HCT116 (cell line): ENCODE results near the gene SH3TC1. TPM values are rescaled to one million over a fixed set of nuclear protein-coding genes. Genes with fewer than 3 reads are reported as not detected.

Source experiments
- ATAC-seq: fragments of 200-7000 bp; cut with Tn5 transposase; 2 replicates; pipeline ENCODE4 v1.9.1; 2020; ENCODE audit warnings: mild to moderate bottlenecking, moderate library complexity
- BruUV-seq: library from RNA; stranded (reverse); fragments of 400-500 nt; replicated peaks from 2 replicates; lab custom pipeline; 2021; lab: Mats Ljungman, UMichigan
- CTCF ChIA-PET: fragments of 300-600 bp; sonication (Branson Sonifier 250); formaldehyde crosslinking; loops from one replicate; lab custom pipeline; 2021; ENCODE audit warnings: antibody characterized with exemption; lab: Charles Lee
- POLR2A ChIA-PET: fragments of 300-600, 350-600 bp; sonication (Branson Sonifier 250); formaldehyde crosslinking; loops from one replicate; lab custom pipeline; 2021; ENCODE audit warnings: antibody characterized with exemption; lab: Charles Lee
- RAD21 ChIA-PET, 2 experiments: fragments of 300-600 bp; sonication (Branson Sonifier 250); formaldehyde crosslinking; loops; one replicate each; lab custom pipeline; 2023; ENCODE audit warnings: low total read pairs in 2 of 2; ENCODE audit not compliant: uncharacterized antibody in 2 of 2, unreplicated experiment in 2 of 2, low non-redundant PET in 1 of 2; lab: Charles Lee
- DNase-seq: peaks from one replicate; pipeline ENCODE4 v3.0.0-alpha.2; 2010; ENCODE audit warnings: low read depth, low spot score
- H2AFZ ChIP-seq: fragments of 200-600 bp; shearing (Covaris generic), sonication (generic); 2 replicates; pipeline ENCODE4 v1.6.1; 2017; ENCODE audit warnings: low read depth, mixed run types, mixed read lengths, antibody characterized with exemption, low read length; ENCODE audit not compliant: poor library complexity, severe bottlenecking
- H3K27ac ChIP-seq: 2 replicates; pipeline ENCODE4 v1.5.1; 2012; ENCODE audit warnings: low read depth, low read length
- H3K27me3 ChIP-seq: fragments of 200-600 bp; sonication (generic); 2 replicates; pipeline ENCODE4 v1.6.1; 2016; ENCODE audit warnings: mixed run types, low read length, mixed read lengths; ENCODE audit not compliant: insufficient read depth
- H3K36me3 ChIP-seq, 2 experiments: fragments of 200-500 bp in 1 of 2; fragments of 200-600 bp in 1 of 2; sonication (Bioruptor generic) in 1 of 2; sonication (generic) in 1 of 2; 2 replicates each; pipeline versions ENCODE4 v1.5.1 to v1.6.1; 2014 to 2016; ENCODE audit warnings: low read length in 2 of 2, inconsistent platforms in 1 of 2, mixed read lengths in 1 of 2, mixed run types in 1 of 2; ENCODE audit not compliant: insufficient read depth in 2 of 2, control insufficient read depth in 1 of 2
- H3K4me1 ChIP-seq, 2 experiments: fragments of 200-600 bp in 1 of 2; sonication (generic) in 1 of 2; 2 replicates each; pipeline versions ENCODE4 v1.5.1 to v1.6.1; 2012 to 2017; ENCODE audit warnings: low read length in 2 of 2, inconsistent platforms in 1 of 2, mild to moderate bottlenecking in 1 of 2, mixed read lengths in 1 of 2, mixed run types in 1 of 2, moderate library complexity in 1 of 2; ENCODE audit not compliant: insufficient read depth in 2 of 2, control insufficient read depth in 1 of 2
- H3K4me2 ChIP-seq: fragments of 200-600 bp; sonication (generic); 2 replicates; pipeline ENCODE4 v1.6.1; 2017; ENCODE audit warnings: mixed run types, low read length, mixed read lengths
- H3K4me3 ChIP-seq, 2 experiments: fragments of 200-600 bp in 1 of 2; sonication (generic) in 1 of 2; replicated peaks in 1 of 2; 2 replicates each; pipeline ENCODE4 v1.5.1; 2011 to 2016; ENCODE audit warnings: low read length in 2 of 2, control low read depth in 1 of 2, low read depth in 1 of 2, mild to moderate bottlenecking in 1 of 2, mixed read lengths in 1 of 2, mixed run types in 1 of 2
- H3K79me2 ChIP-seq: fragments of 200-600 bp; sonication (generic); 2 replicates; pipeline ENCODE4 v1.6.1; 2017; ENCODE audit warnings: mild to moderate bottlenecking, mixed run types, low read length, moderate library complexity, mixed read lengths; ENCODE audit not compliant: insufficient read depth
- H3K9ac ChIP-seq: fragments of 200-600 bp; sonication (generic); 2 replicates; pipeline ENCODE4 v1.6.1; 2016; ENCODE audit warnings: low read length, mixed read lengths
- H3K9me2 ChIP-seq: fragments of 200-600 bp; sonication (generic), shearing (Covaris generic); 2 replicates; pipeline ENCODE4 v1.6.1; 2017; ENCODE audit warnings: mixed run types, mild to moderate bottlenecking, moderate library complexity; ENCODE audit not compliant: insufficient read depth
- H3K9me3 ChIP-seq, 2 experiments: fragments of 200-500 bp in 1 of 2; fragments of 200-600 bp in 1 of 2; sonication (Bioruptor generic) in 1 of 2; sonication (generic) in 1 of 2; 2 replicates each; pipeline ENCODE4 v1.6.1; 2014 to 2017; ENCODE audit warnings: low read length in 2 of 2, mixed read lengths in 2 of 2, inconsistent platforms in 1 of 2, low read depth in 1 of 2, mild to moderate bottlenecking in 1 of 2, mixed run types in 1 of 2, moderate library complexity in 1 of 2; ENCODE audit not compliant: control insufficient read depth in 1 of 2, insufficient read depth in 1 of 2
- H4K20me1 ChIP-seq: fragments of 200-600 bp; sonication (generic), shearing (Covaris generic); 2 replicates; pipeline ENCODE4 v1.6.1; 2017; ENCODE audit warnings: mixed run types, mild to moderate bottlenecking, moderate library complexity; ENCODE audit not compliant: insufficient read depth
- CEBPB ChIP-seq: IDR thresholded peaks from 2 replicates; pipeline ENCODE4 v1.6.1; 2012; ENCODE audit warnings: low read depth
- ELF1 ChIP-seq: IDR thresholded peaks from 2 replicates; pipeline ENCODE4 v1.6.1; 2012; ENCODE audit warnings: low read depth, borderline replicate concordance
- EZH2 ChIP-seq: fragments of 200-600 bp; sonication (generic); IDR thresholded peaks from 2 replicates; pipeline ENCODE4 v1.6.1; 2017; ENCODE audit warnings: antibody characterized with exemption, mixed run types
- EZH2phosphoT487 ChIP-seq: fragments of 200-600 bp; IDR thresholded peaks from 2 replicates; pipeline ENCODE4 v1.6.1; 2018; ENCODE audit warnings: antibody characterized with exemption, borderline replicate concordance
- FOSL1 ChIP-seq: IDR thresholded peaks from 2 replicates; pipeline ENCODE4 v1.6.1; 2012; ENCODE audit warnings: low read depth
- JUND ChIP-seq: IDR thresholded peaks from 2 replicates; pipeline ENCODE4 v1.6.1; 2012
- POLR2A ChIP-seq: IDR thresholded peaks from 2 replicates; pipeline ENCODE4 v1.7.0; 2011; ENCODE audit warnings: borderline replicate concordance; ENCODE audit not compliant: insufficient read depth, insufficient read length; ENCODE audit errors: extremely low read depth
- POLR2AphosphoS5 ChIP-seq: IDR thresholded peaks from 2 replicates; pipeline ENCODE4 v1.6.1; 2011; ENCODE audit warnings: mild to moderate bottlenecking, low read depth, low read length, moderate library complexity
- SP1 ChIP-seq: IDR thresholded peaks from 2 replicates; pipeline ENCODE4 v1.6.1; 2012; ENCODE audit warnings: low read depth
- intact Hi-C: fragments of 100-400 bp; cut with micrococcal nuclease; formaldehyde crosslinking; loops from 2 replicates; pipeline ENCODE4 v1.10.0; 2022
- total RNA-seq: library from RNA; stranded (reverse); gene quantifications from one replicate; pipeline ENCODE4 v1.2.1, GENCODE V29; 2021; ENCODE audit not compliant: unreplicated experiment
- TF ChIP-seq, protein P1 (sequence below): IDR thresholded peaks from 2 replicates; pipeline ENCODE4 v1.6.1; 2012

SH3TC1 gene
- total RNA-seq, 1 experiment from 2014 or later = 12.5 TPM

DNA sequence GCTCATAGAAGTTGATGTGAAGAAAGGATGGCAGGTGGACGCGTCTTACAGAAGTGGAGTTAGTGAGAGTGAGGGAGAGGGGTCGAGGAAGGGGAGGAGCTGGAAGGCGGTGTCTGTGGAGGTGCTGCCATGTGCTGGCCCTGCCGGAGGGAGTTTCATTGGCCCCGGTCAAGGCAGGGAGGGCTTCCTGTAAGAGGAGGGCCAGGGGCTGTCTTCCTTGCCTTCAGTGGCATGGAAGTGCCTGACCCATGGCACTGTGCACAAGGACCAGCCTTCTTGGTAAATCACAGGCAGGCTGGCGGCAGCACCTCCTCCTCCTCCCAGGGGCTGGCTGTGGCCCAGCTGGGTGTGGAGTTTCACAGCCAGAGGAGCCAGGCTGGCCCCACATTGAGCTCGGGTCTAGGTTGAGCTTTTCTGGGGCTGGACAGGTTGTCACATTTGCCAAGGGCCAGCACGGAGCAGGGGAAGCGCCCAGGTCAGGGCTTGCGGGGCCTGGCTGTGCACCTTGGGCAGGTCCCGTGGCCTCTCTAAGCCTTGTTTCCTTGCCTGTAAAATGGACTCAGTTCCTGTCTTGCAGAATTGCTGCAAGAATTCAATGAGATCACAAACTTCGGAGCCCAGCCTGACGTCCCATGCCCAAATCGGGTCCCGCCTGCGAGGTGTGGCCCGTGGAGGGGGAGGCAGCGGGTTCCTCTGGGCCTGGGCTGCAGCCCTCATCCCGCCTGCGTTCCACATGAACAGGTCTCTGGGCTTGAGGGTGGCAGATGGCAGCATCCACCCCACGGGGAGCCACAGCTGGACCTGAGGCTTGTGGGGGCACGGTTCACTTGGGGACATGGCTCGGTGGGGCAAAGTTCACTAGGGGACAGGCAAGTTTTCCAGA is 77.5 kb downstream of the SH3TC1 start:
- ChIA-PET POLR2A (no interaction called here), CTCF (interaction anchor here (1.7 kb wide), 1 partner anchor 9 kb away, joined by 5 read pairs; no protein-coding TSS in a partner anchor), RAD21 (no interaction called here)
- no TSS peak for BruUV-seq
- Histone ChIP-seq H3K4me3 (no peak overlapping the region), H3K9me3 (no peaks in the 10 kb centered on the region), H3K79me2 (no peaks in the 10 kb centered on the region), H3K36me3 (no peaks in the 10 kb centered on the region), H3K27me3 (no peaks in the 10 kb centered on the region), H3K27ac (no peak overlapping the region), H3K9me2 (no peaks in the 10 kb centered on the region), H3K4me1 (peaks cover 0 to 11% of the 10 kb centered on the region in 2 experiments; a peak in 2 of 4 replicates), H3K4me2 (no peak overlapping the region), H4K20me1 (no peaks in the 10 kb centered on the region), H3K9ac (no peak overlapping the region), H2AFZ (no peak overlapping the region)
- no peak for TF ChIP-seq EZH2phosphoT487
- TF ChIP-seq FOSL1 = no peak
- no peak for TF ChIP-seq CEBPB
- no peak for TF ChIP-seq JUND
- TF ChIP-seq, protein P1, sequence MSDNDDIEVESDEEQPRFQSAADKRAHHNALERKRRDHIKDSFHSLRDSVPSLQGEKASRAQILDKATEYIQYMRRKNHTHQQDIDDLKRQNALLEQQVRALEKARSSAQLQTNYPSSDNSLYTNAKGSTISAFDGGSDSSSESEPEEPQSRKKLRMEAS = no peak
- no peak for TF ChIP-seq EZH2
- no peak for TF ChIP-seq SP1
- no peak for TF ChIP-seq ELF1
- no peak for TF ChIP-seq POLR2AphosphoS5
- TF ChIP-seq POLR2A = no peak
- no peak for ATAC-seq
- intact Hi-C loops = no loop called here
- no peak for DNase-seq
